ENCODE data around the gene CELF5.
"Not testable (repeated sequence)": the region's sequence is repeated elsewhere in the genome, so short reads cannot be mapped to it uniquely, and the experiment has no call there.

The CELF5 gene

GRCh38 chr19:3292958-3293529 lies 68.6 kb downstream of the CELF5 start:
- Histone ChIP-seq H3K9me3 (ENCODE audit: control insufficient read depth, low read length) (no peaks in the 10 kb centered on the region), H3K4me3 (ENCODE audit: insufficient read depth, low read depth, low read length) (no peak overlapping the region), H3K4me1 (ENCODE audit: control insufficient read depth, insufficient read depth, low read length) (no peaks in the 10 kb centered on the region), H3K27me3 (ENCODE audit: control insufficient read depth, insufficient read depth, low read length, poor library complexity, severe bottlenecking) (no peaks in the 10 kb centered on the region), H3K36me3 (ENCODE audit: control insufficient read depth, insufficient read depth, low read length) (no peaks in the 10 kb centered on the region), H3K27ac (ENCODE audit: insufficient read depth, low read depth, low read length, poor library complexity, severe bottlenecking) (no peak overlapping the region)
- WGBS, 2 experiments = 92 to 94% methylated on average over 23 of the region's 23 CpGs

GRCh38 chr19:3293560-3293959 lies 69.1 kb downstream of the CELF5 start:
- Histone ChIP-seq H3K27me3 (ENCODE audit: control insufficient read depth, insufficient read depth, low read length, poor library complexity, severe bottlenecking) (no peaks in the 10 kb centered on the region), H3K36me3 (ENCODE audit: control insufficient read depth, insufficient read depth, low read length) (no peaks in the 10 kb centered on the region), H3K4me3 (ENCODE audit: insufficient read depth, low read depth, low read length) (no peak overlapping the region), H3K9me3 (ENCODE audit: control insufficient read depth, low read length) (no peaks in the 10 kb centered on the region), H3K4me1 (ENCODE audit: control insufficient read depth, insufficient read depth, low read length) (no peaks in the 10 kb centered on the region), H3K27ac (ENCODE audit: insufficient read depth, low read depth, low read length, poor library complexity, severe bottlenecking) (no peak overlapping the region)
- WGBS, 2 experiments = 91 to 92% methylated on average over 9 of the region's 9 CpGs

- Histone ChIP-seq H3K4me3 (ENCODE audit: insufficient read depth, low read depth, low read length) (no peak overlapping the region), H3K9me3 (ENCODE audit: control insufficient read depth, low read length) (no peaks in the 10 kb centered on the region), H3K27me3 (ENCODE audit: control insufficient read depth, insufficient read depth, low read length, poor library complexity, severe bottlenecking) (no peaks in the 10 kb centered on the region), H3K36me3 (ENCODE audit: control insufficient read depth, insufficient read depth, low read length) (no peaks in the 10 kb centered on the region), H3K4me1 (ENCODE audit: control insufficient read depth, insufficient read depth, low read length) (no peaks in the 10 kb centered on the region), H3K27ac (ENCODE audit: insufficient read depth, low read depth, low read length, poor library complexity, severe bottlenecking) (no peak overlapping the region)
- WGBS, 2 experiments = 88 to 91% methylated on average over 20 of the region's 20 CpGs
These were observed 69.8 kb downstream of the CELF5 start for GRCh38 chr19:3294080-3294850.

GRCh38 chr19:3295581-3295980 lies 71.1 kb downstream of the CELF5 start:
- Histone ChIP-seq H3K4me1 (ENCODE audit: control insufficient read depth, insufficient read depth, low read length) (no peaks in the 10 kb centered on the region), H3K36me3 (ENCODE audit: control insufficient read depth, insufficient read depth, low read length) (no peaks in the 10 kb centered on the region), H3K27ac (ENCODE audit: insufficient read depth, low read depth, low read length, poor library complexity, severe bottlenecking) (no peak overlapping the region), H3K27me3 (ENCODE audit: control insufficient read depth, insufficient read depth, low read length, poor library complexity, severe bottlenecking) (no peaks in the 10 kb centered on the region), H3K9me3 (ENCODE audit: control insufficient read depth, low read length) (no peaks in the 10 kb centered on the region), H3K4me3 (ENCODE audit: insufficient read depth, low read depth, low read length) (no peak overlapping the region)
- 77 to 78% methylated on average over 14 of the region's 14 CpGs for WGBS, 2 experiments

- no peaks in the 10 kb centered on the region for H3K9me3 ChIP-seq (ENCODE audit: control insufficient read depth, low read length)
- H3K36me3 ChIP-seq (ENCODE audit: control insufficient read depth, insufficient read depth, low read length) = no peaks in the 10 kb centered on the region
- no peak overlapping the region for H3K4me3 ChIP-seq (ENCODE audit: insufficient read depth, low read depth, low read length)
- no peaks in the 10 kb centered on the region for H3K27me3 ChIP-seq (ENCODE audit: control insufficient read depth, insufficient read depth, low read length, poor library complexity, severe bottlenecking)
- WGBS, 2 experiments = 96 to 97% methylated on average over 6 to 7 of the region's 9 CpGs
- no peaks in the 10 kb centered on the region for H3K4me1 ChIP-seq (ENCODE audit: control insufficient read depth, insufficient read depth, low read length)
- H3K27ac ChIP-seq (ENCODE audit: insufficient read depth, low read depth, low read length, poor library complexity, severe bottlenecking) = no peak overlapping the region
These were observed 71.6 kb downstream of the CELF5 start for GRCh38 chr19:3296034-3296433.

DNA sequence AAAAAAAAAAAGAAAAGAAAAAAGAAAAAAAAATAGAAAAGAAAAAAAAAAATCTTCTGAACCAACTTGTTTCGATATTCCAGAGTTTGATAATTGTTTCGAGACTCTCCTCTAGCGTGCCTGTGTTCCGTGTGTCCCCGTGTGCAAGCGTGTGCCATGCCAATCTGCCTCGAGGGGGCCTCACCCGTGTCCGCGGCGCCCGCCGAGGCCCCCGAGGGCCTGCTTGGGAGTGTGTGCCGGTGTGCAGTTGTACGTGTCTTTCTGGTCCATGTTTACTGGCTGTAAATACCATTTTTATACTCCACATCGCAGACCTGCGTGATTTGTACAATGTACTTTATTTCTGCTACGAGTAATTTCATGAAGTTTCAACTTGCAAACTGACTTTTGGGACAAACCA lies 72.0 kb downstream of the CELF5 start:
- no peak overlapping the region for H3K27ac ChIP-seq (ENCODE audit: insufficient read depth, low read depth, low read length, poor library complexity, severe bottlenecking)
- H3K36me3 ChIP-seq (ENCODE audit: control insufficient read depth, insufficient read depth, low read length) = no peaks in the 10 kb centered on the region
- H3K4me3 ChIP-seq (ENCODE audit: insufficient read depth, low read depth, low read length) = no peak overlapping the region
- H3K4me1 ChIP-seq (ENCODE audit: control insufficient read depth, insufficient read depth, low read length) = no peaks in the 10 kb centered on the region
- no peaks in the 10 kb centered on the region for H3K27me3 ChIP-seq (ENCODE audit: control insufficient read depth, insufficient read depth, low read length, poor library complexity, severe bottlenecking)
- H3K9me3 ChIP-seq (ENCODE audit: control insufficient read depth, low read length) = no peaks in the 10 kb centered on the region
- 95 to 96% methylated on average over 19 of the region's 19 CpGs for WGBS, 2 experiments

- no peak overlapping the region for H3K4me3 ChIP-seq (ENCODE audit: insufficient read depth, low read depth, low read length)
- no peaks in the 10 kb centered on the region for H3K36me3 ChIP-seq (ENCODE audit: control insufficient read depth, insufficient read depth, low read length)
- no peak overlapping the region for H3K27ac ChIP-seq (ENCODE audit: insufficient read depth, low read depth, low read length, poor library complexity, severe bottlenecking)
- no peaks in the 10 kb centered on the region for H3K27me3 ChIP-seq (ENCODE audit: control insufficient read depth, insufficient read depth, low read length, poor library complexity, severe bottlenecking)
- no peaks in the 10 kb centered on the region for H3K4me1 ChIP-seq (ENCODE audit: control insufficient read depth, insufficient read depth, low read length)
- H3K9me3 ChIP-seq (ENCODE audit: control insufficient read depth, low read length) = no peaks in the 10 kb centered on the region
- WGBS, 2 experiments = 69 to 81% methylated on average over 6 of the region's 6 CpGs
These were observed 74.5 kb downstream of the CELF5 start for GRCh38 chr19:3298853-3299449.

DNA sequence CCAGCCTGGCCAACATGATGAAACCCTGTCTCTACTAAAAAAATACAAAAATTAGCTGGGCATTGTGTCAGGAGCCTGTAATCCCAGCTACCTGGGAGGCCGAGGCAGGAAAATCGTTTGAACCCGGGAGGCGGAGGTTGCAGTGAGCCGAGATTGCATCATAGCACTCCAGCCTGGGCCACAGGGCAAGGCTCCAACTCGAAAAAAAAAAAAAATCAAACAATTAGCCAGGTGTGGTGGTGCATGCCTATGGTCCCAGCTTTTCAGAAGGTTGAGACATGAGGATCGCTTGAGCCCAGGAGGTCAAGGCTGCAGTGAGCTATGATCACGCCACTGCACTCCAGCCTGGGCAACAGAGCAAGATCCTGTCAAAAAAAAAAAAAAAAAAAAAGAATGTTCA lies 76.1 kb downstream of the CELF5 start:
- H3K27me3 ChIP-seq (ENCODE audit: control insufficient read depth, insufficient read depth, low read length, poor library complexity, severe bottlenecking); H3K36me3 ChIP-seq (ENCODE audit: control insufficient read depth, insufficient read depth, low read length); H3K9me3 ChIP-seq (ENCODE audit: control insufficient read depth, low read length); H3K4me3 ChIP-seq (ENCODE audit: insufficient read depth, low read depth, low read length); H3K4me1 ChIP-seq (ENCODE audit: control insufficient read depth, insufficient read depth, low read length); H3K27ac ChIP-seq (ENCODE audit: insufficient read depth, low read depth, low read length, poor library complexity, severe bottlenecking): not testable (repeated sequence)
- WGBS, 2 experiments = 79 to 81% methylated on average over 8 of the region's 8 CpGs

DNA sequence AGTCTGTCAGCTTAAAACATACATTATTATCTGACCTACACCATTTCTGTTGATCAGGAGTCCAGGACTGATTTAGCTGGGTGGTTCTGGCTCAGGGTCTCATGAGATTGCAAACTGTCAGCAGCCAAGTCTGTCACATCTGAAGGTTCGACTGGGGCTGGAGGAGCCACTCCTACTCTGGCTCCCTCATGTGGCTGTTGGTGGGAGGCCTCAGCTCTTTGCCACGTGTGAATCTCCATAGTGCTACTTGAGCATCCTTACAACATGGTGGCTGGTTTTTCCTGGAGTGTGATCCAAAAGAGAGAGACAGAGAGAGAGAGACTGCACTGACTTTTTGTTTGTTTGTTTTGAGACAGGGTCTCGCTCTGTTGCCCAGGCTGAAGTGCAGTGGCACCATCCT lies 78.3 kb downstream of the CELF5 start:
- H3K27me3 ChIP-seq (ENCODE audit: control insufficient read depth, insufficient read depth, low read length, poor library complexity, severe bottlenecking) = peaks cover 5% of the 10 kb centered on the region
- no peaks in the 10 kb centered on the region for H3K36me3 ChIP-seq (ENCODE audit: control insufficient read depth, insufficient read depth, low read length)
- no peaks in the 10 kb centered on the region for H3K4me1 ChIP-seq (ENCODE audit: control insufficient read depth, insufficient read depth, low read length)
- 66% methylated on average over 3 of the region's 3 CpGs for WGBS, 2 experiments
- no peaks in the 10 kb centered on the region for H3K9me3 ChIP-seq (ENCODE audit: control insufficient read depth, low read length)
- H3K27ac ChIP-seq (ENCODE audit: insufficient read depth, low read depth, low read length, poor library complexity, severe bottlenecking) = no peak overlapping the region
- H3K4me3 ChIP-seq (ENCODE audit: insufficient read depth, low read depth, low read length) = no peak overlapping the region

- Histone ChIP-seq H3K4me1 (ENCODE audit: control insufficient read depth, insufficient read depth, low read length) (no peaks in the 10 kb centered on the region), H3K4me3 (ENCODE audit: insufficient read depth, low read depth, low read length) (no peak overlapping the region), H3K27me3 (ENCODE audit: control insufficient read depth, insufficient read depth, low read length, poor library complexity, severe bottlenecking) (peaks cover 13% of the 10 kb centered on the region), H3K9me3 (ENCODE audit: control insufficient read depth, low read length) (no peaks in the 10 kb centered on the region), H3K27ac (ENCODE audit: insufficient read depth, low read depth, low read length, poor library complexity, severe bottlenecking) (no peak overlapping the region), H3K36me3 (ENCODE audit: control insufficient read depth, insufficient read depth, low read length) (no peaks in the 10 kb centered on the region)
- WGBS, 2 experiments = 21 to 24% methylated on average over 22 of the region's 22 CpGs
These were observed 80.5 kb downstream of the CELF5 start for GRCh38 chr19:3304871-3305423.

All from ectodermal cell (in vitro differentiated cells).